SK-N-MC (cell line): ENCODE results near the gene SLC66A2.

Experiments
- DNase-seq: peaks from one replicate; pipeline ENCODE4 v3.0.0-alpha.2; 2011; ENCODE audit warnings: low read depth, low spot score
- H3K27ac ChIP-seq: fragments of 200-600 bp; sonication (generic); 2 replicates; pipeline ENCODE4 v1.5.1; 2016; ENCODE audit warnings: mixed run types
- H3K36me3 ChIP-seq: fragments of 200-600 bp; sonication (generic); 2 replicates; pipeline ENCODE4 v1.6.1; 2017; ENCODE audit warnings: antibody characterized with exemption, low read length, mixed read lengths; ENCODE audit not compliant: insufficient read depth
- H3K4me3 ChIP-seq: fragments of 200-600 bp; sonication (generic); 2 replicates; pipeline ENCODE4 v1.5.1; 2016
- H3K9ac ChIP-seq: fragments of 200-600 bp; sonication (generic); 2 replicates; pipeline ENCODE4 v1.8.0; 2017; ENCODE audit warnings: mixed run types, mixed read lengths; ENCODE audit not compliant: insufficient read length
- H3K9me3 ChIP-seq: fragments of 200-600 bp; sonication (generic); 2 replicates; pipeline ENCODE4 v1.6.1; 2017; ENCODE audit warnings: low read depth, mild to moderate bottlenecking, antibody characterized with exemption, low read length, moderate library complexity, mixed read lengths
- EZH2 ChIP-seq: fragments of 200-600 bp; sonication (generic); IDR thresholded peaks from one replicate; pipeline ENCODE4 v1.6.1; 2017; ENCODE audit warnings: antibody characterized with exemption
- FOXP2 ChIP-seq: optimal IDR thresholded peaks from 2 replicates; pipeline ENCODE3; 2011; ENCODE audit warnings: mild to moderate bottlenecking, moderate library complexity; ENCODE audit not compliant: insufficient read depth; ENCODE audit errors: extremely low read length, control extremely low read depth
- POLR2AphosphoS5 ChIP-seq: IDR thresholded peaks from 2 replicates; pipeline ENCODE4 v1.6.1; 2012; ENCODE audit warnings: mild to moderate bottlenecking, low read depth, low read length, borderline replicate concordance

SLC66A2 gene

GRCh38 chr18:79937103-79937860, 14.2 kb downstream of the SLC66A2 start:
- DNase-seq: no peak
- Histone ChIP-seq H3K27ac (no peak overlapping the region), H3K9ac (no peak overlapping the region), H3K36me3 (peaks cover 37% of the 10 kb centered on the region), H3K4me3 (no peak overlapping the region), H3K9me3 (0 out of 2 replicates have a peak, but pooled peaks cover 1% of the 10 kb centered on the region)
- TF ChIP-seq EZH2 (no peak), POLR2AphosphoS5 (no peak), FOXP2 (no peak)

- TF ChIP-seq FOXP2: no peak
- H3K9me3 ChIP-seq: 0 out of 2 replicates have a peak, but pooled peaks cover 4% of the 10 kb centered on the region
- DNase-seq: no peak
- no peak overlapping the region for H3K9ac ChIP-seq
- peaks cover 34% of the 10 kb centered on the region for H3K36me3 ChIP-seq
- H3K27ac ChIP-seq: no peak overlapping the region
- H3K4me3 ChIP-seq: no peak overlapping the region
These were observed 14.8 kb downstream of the SLC66A2 start for GRCh38 chr18:79936641-79937040.

DNA sequence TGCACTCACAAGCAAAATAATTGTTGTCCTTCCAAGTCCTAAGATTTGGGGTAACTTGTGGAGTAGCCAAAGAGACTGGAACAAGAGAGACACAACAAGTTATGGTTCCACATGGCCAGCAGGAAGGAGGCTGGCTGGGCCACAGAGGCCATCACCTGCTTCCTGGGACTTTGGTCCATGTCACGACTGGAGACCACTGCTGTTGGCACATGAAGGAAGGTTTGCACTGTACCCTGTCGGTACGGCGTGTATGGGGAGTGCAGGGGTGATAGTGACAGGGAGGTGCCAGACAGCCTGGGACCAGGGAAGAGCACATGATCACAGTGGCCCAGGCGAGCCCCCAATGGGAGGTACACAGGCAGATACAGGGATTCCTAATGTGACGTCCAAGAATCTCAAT, 15.5 kb downstream of the SLC66A2 start:
- no peak overlapping the region for H3K27ac ChIP-seq
- H3K4me3 ChIP-seq: no peak overlapping the region
- peaks cover 34% of the 10 kb centered on the region for H3K36me3 ChIP-seq
- DNase-seq: no peak
- TF ChIP-seq EZH2 (no peak), FOXP2 (no peak), POLR2AphosphoS5 (no peak)
- H3K9ac ChIP-seq: no peak overlapping the region
- 0 out of 2 replicates have a peak, but pooled peaks cover 4% of the 10 kb centered on the region for H3K9me3 ChIP-seq

DNA sequence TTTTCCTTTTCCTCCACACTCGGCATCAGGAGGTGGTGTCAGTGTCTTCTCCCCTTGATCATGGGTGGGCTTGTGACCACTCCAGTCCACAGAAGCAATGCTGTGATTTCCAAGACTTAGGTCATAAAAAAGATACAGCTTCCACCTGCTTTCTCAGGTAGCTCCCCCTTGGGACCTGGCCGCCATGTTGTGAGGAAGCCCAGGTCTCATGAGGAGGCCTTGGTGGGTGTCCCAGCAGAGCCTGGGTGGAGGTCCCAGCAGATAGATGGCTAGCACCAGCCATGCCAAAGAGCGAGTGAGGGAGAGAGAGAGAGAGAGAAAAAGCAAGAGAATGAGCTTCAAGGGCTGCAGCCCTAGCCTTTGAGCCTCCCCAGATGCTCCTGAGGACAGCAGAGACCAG, 16.0 kb downstream of the SLC66A2 start:
- H3K36me3 ChIP-seq: peaks cover 34% of the 10 kb centered on the region
- H3K9me3 ChIP-seq: 0 out of 2 replicates have a peak, but pooled peaks cover 4% of the 10 kb centered on the region

DNA sequence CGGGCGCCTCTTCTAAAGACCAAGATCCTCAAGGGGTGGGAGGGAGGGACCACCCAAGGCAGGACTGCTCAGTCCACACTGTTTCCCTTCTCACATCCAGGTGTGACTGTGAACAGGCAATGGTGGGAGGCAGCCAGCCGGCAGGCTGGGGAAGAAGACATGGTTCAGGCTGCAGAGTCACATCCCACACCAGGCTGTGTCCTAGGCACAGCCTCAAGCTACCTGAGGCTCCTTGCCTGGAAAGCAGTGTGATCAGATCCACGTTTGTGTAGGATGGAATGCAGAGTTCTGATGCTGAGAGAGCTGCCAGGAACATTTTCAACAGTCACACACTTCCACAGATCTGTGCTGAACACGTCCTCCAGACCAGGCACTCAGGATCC, 16.4 kb downstream of the SLC66A2 start:
- Histone ChIP-seq H3K36me3 (peaks cover 31% of the 10 kb centered on the region), H3K9ac (no peak overlapping the region), H3K9me3 (0 out of 2 replicates have a peak, but pooled peaks cover 4% of the 10 kb centered on the region), H3K27ac (no peak overlapping the region), H3K4me3 (no peak overlapping the region)
- no peak for TF ChIP-seq POLR2AphosphoS5
- no peak for TF ChIP-seq FOXP2
- TF ChIP-seq EZH2: no peak
- DNase-seq: no peak

More for the DNA sequence above, 16.0 kb downstream of the SLC66A2 start:
- no peak for DNase-seq
- H3K27ac ChIP-seq: no peak overlapping the region
- H3K4me3 ChIP-seq: no peak overlapping the region
- H3K9ac ChIP-seq: no peak overlapping the region
- TF ChIP-seq EZH2 (no peak), FOXP2 (no peak), POLR2AphosphoS5 (no peak)

GRCh38 chr18:79934311-79935097, 16.9 kb downstream of the SLC66A2 start:
- TF ChIP-seq EZH2 (no peak), FOXP2 (no peak), POLR2AphosphoS5 (no peak)
- no peak overlapping the region for H3K4me3 ChIP-seq
- peaks cover 37% of the 10 kb centered on the region for H3K36me3 ChIP-seq
- H3K27ac ChIP-seq: no peak overlapping the region
- H3K9ac ChIP-seq: no peak overlapping the region
- no peak for DNase-seq
- H3K9me3 ChIP-seq: peaks cover 9% of the 10 kb centered on the region; the same call in 1 of the 2 replicates

DNA sequence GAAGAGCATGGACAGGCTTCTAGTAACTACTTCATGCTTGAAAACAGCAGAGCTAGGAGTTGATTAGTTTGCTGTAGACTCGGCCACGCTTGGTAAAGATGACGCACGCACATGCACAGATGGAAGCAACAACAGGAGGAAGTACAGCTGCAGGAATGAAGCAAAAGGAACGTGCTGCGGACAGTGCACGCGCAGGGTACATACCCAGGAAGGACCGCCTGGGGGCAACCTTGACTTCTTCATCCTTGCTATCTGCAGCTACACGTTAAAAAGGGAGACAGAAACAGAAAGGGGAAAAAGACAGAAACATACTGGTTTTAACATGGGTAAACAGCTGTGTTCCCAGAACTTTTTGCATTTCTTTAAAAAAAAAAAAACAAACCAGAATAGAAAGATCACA, 17.7 kb downstream of the SLC66A2 start:
- no peak for TF ChIP-seq FOXP2
- no peak for TF ChIP-seq EZH2
- no peak for TF ChIP-seq POLR2AphosphoS5
- Histone ChIP-seq H3K9me3 (peaks cover 11% of the 10 kb centered on the region; the same call in 1 of the 2 replicates), H3K27ac (no peak overlapping the region), H3K4me3 (no peak overlapping the region), H3K36me3 (peaks cover 44% of the 10 kb centered on the region), H3K9ac (no peak overlapping the region)
- DNase-seq: no peak

DNA sequence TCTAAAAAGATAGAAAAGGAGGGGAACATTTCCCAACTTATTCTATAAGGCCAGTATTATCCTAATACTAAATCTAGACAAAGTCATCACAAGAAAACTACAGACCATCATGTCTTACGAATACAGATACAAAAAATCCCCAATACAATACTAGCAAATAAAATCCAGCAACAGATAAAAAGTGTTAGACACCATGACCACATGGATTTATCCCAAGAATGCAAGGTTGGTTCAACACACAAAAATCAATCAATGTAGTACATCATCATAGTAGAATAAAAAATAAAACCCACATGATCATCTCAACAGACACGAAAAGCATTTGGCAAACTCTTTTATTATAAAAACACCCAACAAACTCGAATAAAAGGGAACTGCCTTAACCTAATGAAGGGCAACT, 18.5 kb downstream of the SLC66A2 start:
- Histone ChIP-seq H3K9ac (no peak overlapping the region), H3K4me3 (no peak overlapping the region), H3K9me3 (peaks cover 11% of the 10 kb centered on the region; the same call in 1 of the 2 replicates), H3K27ac (no peak overlapping the region), H3K36me3 (peaks cover 44% of the 10 kb centered on the region)
- DNase-seq: no peak
- TF ChIP-seq EZH2: no peak
- TF ChIP-seq FOXP2: no peak
- TF ChIP-seq POLR2AphosphoS5: no peak

GRCh38 chr18:79931475-79931874, 20.0 kb downstream of the SLC66A2 start:
- no peak for DNase-seq
- no peak for TF ChIP-seq POLR2AphosphoS5
- no peak for TF ChIP-seq EZH2
- no peak for TF ChIP-seq FOXP2
- H3K4me3 ChIP-seq: no peak overlapping the region
- H3K9me3 ChIP-seq: peaks cover 11% of the 10 kb centered on the region; the same call in 1 of the 2 replicates
- H3K27ac ChIP-seq: no peak overlapping the region
- peaks cover 30% of the 10 kb centered on the region for H3K36me3 ChIP-seq
- no peak overlapping the region for H3K9ac ChIP-seq
